HUES64 (cell line): ENCODE results near the gene SPSB1.

Source experiments
- H3K27ac ChIP-seq: 2 replicates; pipeline ENCODE4 v1.7.0; 2013; ENCODE audit warnings: low read depth, low read length, inconsistent platforms
- H3K27me3 ChIP-seq: 2 replicates; pipeline ENCODE4 v1.6.1; 2013; ENCODE audit warnings: mild to moderate bottlenecking, low read length; ENCODE audit not compliant: insufficient read depth
- H3K36me3 ChIP-seq: 2 replicates; pipeline ENCODE4 v1.6.1; 2013; ENCODE audit warnings: mild to moderate bottlenecking, low read length; ENCODE audit not compliant: insufficient read depth
- H3K4me1 ChIP-seq: 2 replicates; pipeline ENCODE4 v1.6.1; 2013; ENCODE audit warnings: mild to moderate bottlenecking, low read length, moderate library complexity; ENCODE audit not compliant: insufficient read depth
- H3K4me3 ChIP-seq: 2 replicates; pipeline ENCODE4 v1.5.1; 2013; ENCODE audit warnings: mild to moderate bottlenecking, low read length, moderate library complexity
- H3K9ac ChIP-seq: 2 replicates; pipeline ENCODE4 v1.6.1; 2013; ENCODE audit warnings: mild to moderate bottlenecking, low read depth, low read length
- H3K9me3 ChIP-seq: 2 replicates; pipeline ENCODE4 v1.6.1; 2013; ENCODE audit warnings: low read depth, low read length; ENCODE audit not compliant: insufficient read depth
- whole genome bisulfite sequencing: fragments of 150-250, 120-280 bp; methylation state at CpG from one replicate; pipeline ENCODE4 v1.1.7; 2013; ENCODE audit warnings: missing lambda C conversion rate; 5-methylcytosine and 5-hydroxymethylcytosine counted together

SPSB1 gene

DNA sequence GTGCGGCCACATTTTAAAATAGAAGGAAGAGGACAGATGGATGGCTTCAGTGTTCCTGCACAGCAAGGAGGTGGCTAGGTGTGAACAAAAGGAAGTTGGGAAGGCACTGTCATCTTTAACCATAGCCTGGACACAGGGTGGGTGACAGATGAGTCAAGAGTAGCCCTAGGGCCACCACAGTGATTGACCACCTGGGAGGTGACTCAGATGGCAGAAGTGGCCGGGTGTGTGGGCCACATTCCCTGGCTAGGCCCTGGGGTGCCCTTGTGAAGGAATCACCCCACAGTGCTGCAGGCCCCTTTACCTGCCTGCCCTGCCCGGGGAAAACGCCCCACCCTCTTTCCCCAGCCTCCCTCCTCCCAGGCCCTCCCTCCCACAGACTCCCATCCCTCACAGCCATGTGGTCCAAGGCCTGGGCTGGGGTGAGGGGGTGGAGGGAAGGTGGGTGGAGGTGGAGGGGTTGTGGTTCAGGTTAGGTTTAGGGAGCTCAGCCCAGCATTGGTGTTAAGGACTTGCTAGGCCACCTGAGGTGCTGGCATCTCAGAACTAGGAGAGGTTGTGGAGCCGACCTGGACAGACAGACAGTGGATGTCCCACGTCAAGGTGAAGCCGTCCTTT, 59.1 kb downstream of the SPSB1 start:
- Histone ChIP-seq H3K27me3 (no peaks in the 10 kb centered on the region), H3K27ac (no peak overlapping the region), H3K4me1 (peaks cover 10% of the 10 kb centered on the region; the same call in 1 of the 2 replicates), H3K4me3 (no peak overlapping the region), H3K9me3 (no peaks in the 10 kb centered on the region), H3K9ac (no peak overlapping the region), H3K36me3 (peaks cover 5% of the 10 kb centered on the region; the same call in 1 of the 2 replicates)
- 88% methylated on average over 7 of the region's 7 CpGs for WGBS

DNA sequence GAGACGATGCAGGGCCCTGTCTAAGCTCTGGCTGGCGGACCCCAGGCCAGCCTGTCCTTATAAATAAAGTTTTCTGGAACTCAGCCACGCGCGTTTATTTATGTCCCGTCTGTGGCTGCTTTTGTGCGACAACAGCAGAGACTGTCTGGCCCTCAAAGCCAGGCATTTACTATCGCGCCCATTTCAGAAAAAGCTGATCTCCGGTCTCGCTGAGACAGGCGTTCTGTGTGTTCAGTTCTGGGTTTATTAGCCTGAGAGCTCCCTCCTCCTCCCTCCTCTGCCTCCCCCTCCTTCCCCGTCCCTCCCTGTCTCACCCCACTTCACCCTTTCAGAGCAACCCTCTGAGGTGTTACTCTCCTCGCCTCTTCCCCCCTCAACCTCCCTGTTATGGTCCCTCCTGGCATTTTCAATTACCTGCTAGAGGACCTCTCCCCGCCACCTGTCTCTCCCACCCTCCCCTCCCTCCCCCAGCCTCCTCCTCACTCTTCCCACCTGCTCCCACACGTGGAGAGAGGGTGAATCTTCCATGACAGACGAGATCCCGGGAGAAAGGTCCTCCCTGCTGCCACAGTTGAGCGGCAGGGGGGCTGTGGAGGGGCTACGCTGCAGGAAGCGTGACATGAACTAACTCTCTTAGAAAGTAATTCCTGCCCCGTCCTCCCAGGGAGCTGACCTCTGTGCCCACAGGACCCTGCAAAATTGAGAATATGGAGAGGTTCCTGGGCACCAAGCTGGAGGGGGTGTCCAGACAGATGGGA, 59.9 kb downstream of the SPSB1 start:
- peaks cover 6% of the 10 kb centered on the region; the same call in 1 of the 2 replicates for H3K36me3 ChIP-seq
- 74% methylated on average over 21 of the region's 22 CpGs for WGBS

DNA sequence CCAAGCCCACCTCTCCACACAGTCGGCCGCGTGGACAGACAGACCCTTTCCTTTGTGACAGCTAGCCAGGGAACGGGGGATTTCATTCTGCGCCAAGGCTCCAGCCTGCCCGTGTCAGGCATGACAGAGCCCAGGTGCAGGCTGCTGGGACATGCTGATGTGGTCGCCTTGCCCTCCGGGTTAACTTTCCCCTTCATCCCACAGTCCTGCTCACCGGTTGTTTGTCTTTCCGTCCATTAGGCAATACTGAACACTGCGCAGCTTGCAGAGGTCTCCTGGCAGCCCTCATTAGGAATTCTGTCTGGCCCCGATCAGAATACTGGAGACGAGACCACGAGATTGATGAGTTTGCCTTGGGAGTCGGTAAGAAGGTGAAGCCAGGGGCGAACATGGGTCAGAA, 62.8 kb downstream of the SPSB1 start:
- no peaks in the 10 kb centered on the region for H3K27me3 ChIP-seq
- no peak overlapping the region for H3K4me3 ChIP-seq
- peaks cover 4% of the 10 kb centered on the region; the same call in 1 of the 2 replicates for H3K4me1 ChIP-seq
- no peaks in the 10 kb centered on the region for H3K9me3 ChIP-seq
- no peak overlapping the region for H3K9ac ChIP-seq
- 96% methylated on average over 16 of the region's 16 CpGs for WGBS
- H3K27ac ChIP-seq, result no peak overlapping the region
- H3K36me3 ChIP-seq, result peaks cover 6% of the 10 kb centered on the region; the same call in 1 of the 2 replicates

More for the DNA sequence above, 59.9 kb downstream of the SPSB1 start:
- Histone ChIP-seq H3K27ac (no peak overlapping the region), H3K9ac (no peak overlapping the region), H3K27me3 (no peaks in the 10 kb centered on the region), H3K4me1 (peaks cover 5% of the 10 kb centered on the region; the same call in 1 of the 2 replicates), H3K9me3 (no peaks in the 10 kb centered on the region), H3K4me3 (no peak overlapping the region)

DNA sequence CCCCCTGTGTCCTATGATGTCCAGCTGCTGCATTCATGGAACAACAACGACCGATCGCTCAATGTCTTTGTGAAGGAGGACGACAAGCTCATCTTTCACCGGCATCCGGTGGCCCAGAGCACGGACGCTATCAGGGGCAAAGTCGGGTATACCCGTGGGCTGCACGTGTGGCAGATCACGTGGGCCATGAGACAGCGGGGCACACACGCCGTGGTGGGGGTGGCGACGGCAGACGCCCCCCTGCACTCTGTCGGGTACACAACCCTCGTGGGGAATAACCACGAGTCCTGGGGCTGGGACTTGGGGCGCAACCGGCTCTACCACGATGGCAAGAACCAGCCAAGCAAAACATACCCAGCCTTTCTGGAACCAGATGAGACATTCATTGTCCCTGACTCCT, 63.3 kb downstream of the SPSB1 start:
- H3K27me3 ChIP-seq, result no peaks in the 10 kb centered on the region
- H3K4me3 ChIP-seq, result no peak overlapping the region
- H3K27ac ChIP-seq, result no peak overlapping the region
- peaks cover 6% of the 10 kb centered on the region; the same call in 1 of the 2 replicates for H3K36me3 ChIP-seq
- WGBS, result 94% methylated on average over 24 of the region's 24 CpGs
- H3K9me3 ChIP-seq, result no peaks in the 10 kb centered on the region
- H3K4me1 ChIP-seq, result peaks cover 4% of the 10 kb centered on the region; the same call in 1 of the 2 replicates
- no peak overlapping the region for H3K9ac ChIP-seq

DNA sequence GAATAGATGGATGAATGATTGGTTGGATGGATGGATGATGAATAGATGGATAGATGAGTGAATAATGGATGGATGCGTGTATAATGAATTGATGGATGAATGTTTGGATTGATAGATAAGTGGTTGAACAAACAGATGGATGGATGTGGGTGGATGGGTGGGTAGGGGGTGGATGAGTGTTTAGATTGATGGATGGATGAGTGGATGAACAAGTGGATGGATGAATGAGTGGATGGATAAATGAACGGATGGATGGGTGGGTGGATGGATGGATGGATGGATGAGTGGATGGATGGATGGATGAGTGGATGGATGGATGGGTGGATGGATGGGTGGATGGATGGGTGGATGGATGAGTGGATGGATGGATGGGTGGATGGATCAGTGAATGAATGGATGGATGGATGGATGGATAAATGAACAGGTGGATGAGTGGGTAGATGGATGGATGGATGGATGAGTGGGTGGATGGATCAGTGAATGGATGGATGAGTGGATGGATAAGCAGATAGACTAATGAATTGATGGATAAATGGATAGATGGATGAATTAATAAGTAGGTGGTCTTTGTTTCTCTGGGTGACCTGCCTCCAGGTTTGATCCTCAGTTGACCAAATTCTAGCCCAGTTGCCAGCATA, 64.3 kb downstream of the SPSB1 start:
- Histone ChIP-seq H3K4me3 (no peak overlapping the region), H3K9me3 (no peaks in the 10 kb centered on the region), H3K36me3 (peaks cover 6% of the 10 kb centered on the region; the same call in 1 of the 2 replicates), H3K27ac (no peak overlapping the region), H3K9ac (no peak overlapping the region), H3K27me3 (no peaks in the 10 kb centered on the region), H3K4me1 (peaks cover 4% of the 10 kb centered on the region; the same call in 1 of the 2 replicates)
- 91% methylated on average over 2 of the region's 2 CpGs for WGBS

DNA sequence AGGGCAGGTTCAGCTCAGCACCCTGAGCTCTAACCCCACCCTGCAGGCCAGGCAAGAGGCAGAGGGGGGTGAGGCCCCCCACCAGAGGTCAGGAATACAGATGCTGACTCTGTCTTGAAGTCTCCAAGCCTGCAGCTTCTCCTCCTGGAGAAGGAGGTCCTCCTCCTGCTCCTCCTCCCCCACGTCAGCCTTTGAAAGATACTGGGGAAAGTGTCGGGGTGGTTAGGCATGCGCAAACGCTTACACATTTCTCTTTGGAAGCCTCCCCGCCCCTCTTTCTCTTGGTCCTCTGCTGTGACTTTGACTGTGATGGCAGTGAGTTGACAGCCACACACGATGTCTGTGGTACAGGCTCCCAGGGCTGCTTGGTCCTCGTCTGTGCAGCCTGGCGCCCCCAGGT, 65.3 kb downstream of the SPSB1 start:
- peaks cover 6% of the 10 kb centered on the region; the same call in 1 of the 2 replicates for H3K36me3 ChIP-seq
- 83% methylated on average over 8 of the region's 8 CpGs for WGBS
- no peaks in the 10 kb centered on the region for H3K27me3 ChIP-seq
- H3K27ac ChIP-seq, result no peak overlapping the region
- H3K4me1 ChIP-seq, result peaks cover 2% of the 10 kb centered on the region; the same call in 1 of the 2 replicates
- no peaks in the 10 kb centered on the region for H3K9me3 ChIP-seq
- no peak overlapping the region for H3K4me3 ChIP-seq
- H3K9ac ChIP-seq, result no peak overlapping the region

DNA sequence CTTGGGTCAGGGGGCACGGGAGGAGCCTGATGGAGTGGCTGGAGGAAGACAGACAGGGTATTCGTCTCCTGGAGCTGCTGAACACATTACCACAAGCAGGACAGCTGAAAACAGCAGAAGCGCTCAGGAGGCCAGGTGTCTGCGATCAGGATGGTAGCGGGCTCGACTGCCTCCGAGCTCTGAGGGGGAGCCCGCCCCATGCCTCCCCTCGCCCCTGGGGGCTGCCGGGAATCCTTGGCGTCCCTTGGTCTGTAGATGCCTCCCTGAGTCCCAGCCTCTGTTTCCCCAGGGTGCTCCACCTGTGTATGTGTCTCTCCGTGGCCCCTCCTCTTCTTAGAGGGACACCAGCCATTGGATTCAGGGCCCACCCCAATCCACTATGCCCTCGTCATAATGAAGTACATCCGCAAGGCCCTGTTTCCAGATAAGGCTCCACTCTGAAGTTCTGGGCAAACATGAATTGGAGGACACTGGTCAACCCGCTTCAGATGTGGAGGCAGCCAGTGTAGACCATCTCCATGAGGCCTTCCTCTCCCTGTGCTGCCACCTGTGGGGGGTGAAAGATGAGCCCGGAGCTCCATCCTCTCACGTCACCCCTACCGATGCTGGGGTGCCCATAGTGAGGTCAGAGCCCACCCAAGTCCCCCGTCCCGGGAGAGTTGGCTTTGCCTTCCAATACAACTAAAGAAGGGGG, 67.8 kb downstream of the SPSB1 start:
- WGBS, result 92% methylated on average over 20 of the region's 20 CpGs
- H3K4me1 ChIP-seq, result no peaks in the 10 kb centered on the region
- H3K4me3 ChIP-seq, result no peak overlapping the region
- no peak overlapping the region for H3K27ac ChIP-seq
- H3K9me3 ChIP-seq, result no peaks in the 10 kb centered on the region
- no peaks in the 10 kb centered on the region for H3K27me3 ChIP-seq
- H3K36me3 ChIP-seq, result peaks cover 6% of the 10 kb centered on the region; the same call in 1 of the 2 replicates
- no peak overlapping the region for H3K9ac ChIP-seq

DNA sequence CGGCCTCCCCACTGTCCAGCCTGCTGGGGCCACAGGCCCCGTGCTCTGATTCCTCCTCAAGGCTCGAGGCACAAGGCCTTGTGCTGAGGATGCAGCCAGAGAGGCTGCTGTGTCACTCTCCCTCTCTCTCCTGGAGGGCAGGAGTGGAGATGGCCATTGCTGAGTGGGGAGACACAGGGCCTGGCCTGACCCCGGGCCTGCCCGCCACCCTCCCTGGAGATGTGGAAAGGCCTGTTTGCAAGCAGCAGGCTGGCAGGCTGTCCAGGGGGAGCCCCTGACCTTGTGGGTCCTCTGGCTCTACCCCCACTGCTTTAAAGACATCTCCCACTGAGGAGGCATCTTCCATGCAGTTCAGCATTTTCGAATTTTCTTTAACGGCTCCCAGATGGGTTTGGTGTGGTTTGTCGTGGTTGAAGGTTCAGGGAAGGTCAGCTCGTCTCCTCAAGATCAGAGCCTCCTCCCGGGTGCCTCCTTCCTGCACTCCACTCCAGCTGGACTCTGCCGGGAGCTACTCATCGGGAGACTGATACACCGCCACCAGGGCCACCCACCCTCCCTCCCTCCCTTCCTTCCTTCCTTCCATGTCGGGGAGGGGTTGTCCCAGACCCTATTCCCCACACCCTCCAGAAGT, 69.1 kb downstream of the SPSB1 start:
- no peaks in the 10 kb centered on the region for H3K27me3 ChIP-seq
- no peaks in the 10 kb centered on the region for H3K9me3 ChIP-seq
- H3K4me1 ChIP-seq, result no peaks in the 10 kb centered on the region
- 0 out of 2 replicates have a peak, but pooled peaks cover under 1% of the 10 kb centered on the region for H3K36me3 ChIP-seq
- H3K4me3 ChIP-seq, result no peak overlapping the region
- no peak overlapping the region for H3K27ac ChIP-seq
- peak overlapping the region; percentile 14; the same call in 1 of the 2 replicates for H3K9ac ChIP-seq
- WGBS, result 83% methylated on average over 13 of the region's 14 CpGs

DNA sequence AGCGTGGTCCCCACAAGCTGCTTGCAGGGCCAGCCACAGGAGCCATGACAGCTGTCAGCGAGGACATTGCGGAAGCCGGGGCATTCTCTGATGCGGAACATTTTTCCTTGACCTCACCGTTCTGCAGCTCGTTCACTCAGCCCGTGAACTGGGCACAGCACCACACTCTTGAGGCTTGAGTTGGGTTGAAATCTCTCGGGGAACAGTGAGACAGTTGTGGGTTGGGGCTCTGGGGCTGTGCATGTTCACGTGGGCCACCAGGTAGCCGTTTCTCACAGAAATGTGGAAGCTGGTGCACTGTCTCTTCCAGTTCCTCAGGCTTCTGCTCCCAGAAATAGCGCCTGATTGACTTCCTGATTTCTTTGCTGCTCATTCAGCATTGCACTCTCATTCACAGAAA, 69.8 kb downstream of the SPSB1 start:
- Histone ChIP-seq H3K4me1 (no peaks in the 10 kb centered on the region), H3K27ac (no peak overlapping the region), H3K9ac (no peak overlapping the region), H3K27me3 (no peaks in the 10 kb centered on the region), H3K9me3 (no peaks in the 10 kb centered on the region), H3K36me3 (no peaks in the 10 kb centered on the region), H3K4me3 (no peak overlapping the region)
- 96% methylated on average over 12 of the region's 12 CpGs for WGBS

DNA sequence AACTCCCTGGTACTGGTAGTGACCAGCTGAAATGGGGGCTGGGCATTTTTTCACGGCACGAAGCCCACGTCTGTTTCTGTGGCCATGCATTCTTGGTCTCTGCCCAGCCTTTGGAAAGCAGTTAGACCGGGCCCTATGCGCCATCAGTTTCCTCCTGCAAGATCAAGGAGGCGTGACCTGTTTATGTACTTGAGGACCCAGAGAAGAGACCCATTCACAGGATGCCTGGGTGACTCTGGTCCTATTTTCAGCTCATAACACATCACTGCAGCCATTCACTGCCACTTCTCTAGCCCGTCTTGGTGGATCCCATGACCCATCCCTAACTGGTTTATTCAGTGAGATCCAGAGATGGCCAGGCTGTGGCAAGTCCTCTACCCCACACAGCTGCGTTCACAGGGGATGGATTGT, 70.4 kb downstream of the SPSB1 start:
- WGBS, result 94% methylated on average over 8 of the region's 8 CpGs
- no peaks in the 10 kb centered on the region for H3K4me1 ChIP-seq
- no peaks in the 10 kb centered on the region for H3K27me3 ChIP-seq
- H3K27ac ChIP-seq, result no peak overlapping the region
- H3K9ac ChIP-seq, result no peak overlapping the region
- H3K36me3 ChIP-seq, result no peaks in the 10 kb centered on the region
- no peaks in the 10 kb centered on the region for H3K9me3 ChIP-seq
- H3K4me3 ChIP-seq, result no peak overlapping the region
